GM12878 (cell line): Measurements from ENCODE around the gene STEAP4. TPM values are rescaled to one million over a fixed set of nuclear protein-coding genes. Genes with fewer than 3 reads are reported as not detected.
"Not testable (repeated sequence)": the region's sequence is repeated elsewhere in the genome, so short reads cannot be mapped to it uniquely, and the experiment has no call there.

Experiments
- ATAC-seq: fragments of 200-7000 bp; cut with Tn5 transposase; 3 replicates; pipeline ENCODE4 v1.9.1; 2020; ENCODE audit warnings: mild to moderate bottlenecking, moderate library complexity
- BruUV-seq: library from RNA; stranded (reverse); fragments of 400-500 nt; replicated peaks from 2 replicates; lab custom pipeline; 2021; lab: Mats Ljungman, UMichigan
- CTCF ChIA-PET: fragments of 300-600 bp; sonication (Branson Sonifier 250); formaldehyde crosslinking; extraction: SDS; loops from one replicate; lab custom pipeline; 2021; ENCODE audit warnings: inconsistent platforms; lab: Yijun Ruan, JAX
- POLR2A ChIA-PET: fragments of 350-600 bp; formaldehyde crosslinking; extraction: SDS; loops from one replicate; lab custom pipeline; 2021; ENCODE audit warnings: inconsistent platforms; lab: Charles Lee
- RAD21 ChIA-PET: fragments of 300-600 bp; sonication (Branson Sonifier 250); formaldehyde crosslinking; loops from one replicate; lab custom pipeline; 2023; ENCODE audit warnings: antibody characterized with exemption; ENCODE audit not compliant: unreplicated experiment; lab: Charles Lee
- SMC1A ChIA-PET: fragments of 300-600 bp; sonication (Branson Sonifier 250); formaldehyde crosslinking; loops from one replicate; lab custom pipeline; 2023; ENCODE audit not compliant: unreplicated experiment, uncharacterized antibody; lab: Charles Lee
- DNase-seq: peaks from one replicate; pipeline ENCODE4 v3.0.0-alpha.2; 2011; ENCODE audit warnings: low read depth, low spot score
- FAIRE-seq: peaks from 3 replicates; lab custom pipeline; 2011; peaks lifted over from hg19 to GRCh38; lab: Jason Lieb, UNC
- H2AFZ ChIP-seq: 2 replicates; pipeline ENCODE4 v1.6.0; 2011; ENCODE audit warnings: low read depth, low read length, control low read depth; ENCODE audit not compliant: control insufficient read depth
- H3K27ac ChIP-seq: 2 replicates; pipeline ENCODE4 v1.5.1; 2011; ENCODE audit warnings: control low read depth; ENCODE audit not compliant: control insufficient read depth, insufficient read depth
- H3K27me3 ChIP-seq, 2 experiments: replicated peaks in 1 of 2; 2 replicates each; pipeline versions ENCODE4 v1.6.0 to v1.6.1; 2011; ENCODE audit warnings: low read length in 1 of 2; ENCODE audit not compliant: control insufficient read depth in 2 of 2, insufficient read depth in 2 of 2
- H3K36me3 ChIP-seq, 2 experiments: 2 replicates each; pipeline ENCODE4 v1.5.1; 2011; ENCODE audit warnings: low read length in 1 of 2; ENCODE audit not compliant: control insufficient read depth in 2 of 2, insufficient read depth in 2 of 2
- H3K4me1 ChIP-seq: 2 replicates; pipeline ENCODE4 v1.6.1; 2011; ENCODE audit warnings: mild to moderate bottlenecking, low read length, moderate library complexity, mixed read lengths; ENCODE audit not compliant: control insufficient read depth, insufficient read depth
- H3K4me2 ChIP-seq: 2 replicates; pipeline ENCODE4 v1.6.0; 2011; ENCODE audit warnings: control low read depth; ENCODE audit not compliant: control insufficient read depth, insufficient read depth
- H3K4me3 ChIP-seq: fragments of 200-600 bp; sonication (generic); 2 replicates; pipeline ENCODE4 v1.5.1; 2016
- H3K79me2 ChIP-seq: 2 replicates; pipeline ENCODE4 v1.6.0; 2011; ENCODE audit warnings: low read length; ENCODE audit not compliant: control insufficient read depth, insufficient read depth
- H3K9ac ChIP-seq: 2 replicates; pipeline ENCODE4 v1.8.0; 2011; ENCODE audit warnings: low read length, control low read depth, mixed read lengths; ENCODE audit not compliant: control insufficient read depth, insufficient read depth
- H3K9me3 ChIP-seq: replicated peaks from 3 replicates; pipeline ENCODE4 v1.5.1; 2011; ENCODE audit warnings: mild to moderate bottlenecking, low read length; ENCODE audit not compliant: control insufficient read depth, insufficient read depth
- H4K20me1 ChIP-seq: 2 replicates; pipeline ENCODE4 v1.6.0; 2011; ENCODE audit not compliant: control insufficient read depth, insufficient read depth
- MEF2B ChIP-seq: fragments of 450-650 bp; IDR thresholded peaks from 2 replicates; pipeline ENCODE4 v1.6.1; 2018; ENCODE audit warnings: mild to moderate bottlenecking, moderate library complexity; ENCODE audit not compliant: partially characterized antibody, poor library complexity, severe bottlenecking
- WGBS: methylation state at CpG from one replicate; pipeline ENCODE4 v1.1.6; 2016; ENCODE audit warnings: low lambda C conversion rate; ENCODE audit not compliant: insufficient replicate concordance, insufficient coverage; ENCODE audit errors: missing lambda C conversion rate; 5-methylcytosine and 5-hydroxymethylcytosine counted together
- in situ Hi-C: fragments of 300-500 bp; cut with MboI; formaldehyde crosslinking; loops from 9 replicates; pipeline ENCODE4 v1.14.3; 2018; ENCODE audit warnings: mixed read lengths
- intact Hi-C: fragments of 100-400 bp; cut with micrococcal nuclease; formaldehyde crosslinking; loops from one replicate; pipeline ENCODE4 v1.14.2; 2022; ENCODE audit not compliant: unreplicated experiment
- polyA plus RNA-seq, 11 experiments: library from polyadenylated mRNA; depleted of rRNA in 4 of 11; unstranded in 6 of 11; stranded (reverse) in 5 of 11; fragments of >200 nt; fragmentation: Nextera tagmentation in 4 of 11; fragmentation: Illumina TruSeq in 1 of 11; extraction: Ambion mirVana in 4 of 11; extraction: Trizol in 1 of 11; gene quantifications; 1 replicate in 1 of 11; 2 replicates in 10 of 11; pipeline versions ENCODE4 v1.2.1 to v1.2.3, GENCODE V29; 2011 to 2016; ENCODE audit warnings: inconsistent platforms in 2 of 11, missing spikeins in 2 of 11, low read depth in 1 of 11
- total RNA-seq, 4 experiments: library from RNA; depleted of rRNA in 3 of 4; stranded (reverse); fragments of >200 nt in 3 of 4; fragmentation: Illumina TruSeq in 1 of 4; extraction: Trizol in 1 of 4; gene quantifications; 2 replicates each; pipeline versions ENCODE4 v1.2.1 to v1.2.3, GENCODE V29; 2013 to 2021

The STEAP4 gene
- total and polyA plus RNA-seq, 10 of the 15 experiments (the other 5 are each of a cell fraction or from before 2014, with no cell fraction given) = 0.13 TPM; not detected in 9

- ChIA-PET POLR2A (no interaction called here), RAD21 (no interaction called here), SMC1A (interaction anchor here (1.1 kb wide), 1 partner anchor 9 kb away, joined by 3 read pairs; no protein-coding TSS in a partner anchor), CTCF (no interaction called here)
- in situ Hi-C loops (no loop called here), intact Hi-C loops (no loop called here)
- Histone ChIP-seq H2AFZ (no peak overlapping the region), H3K27me3 (no peaks in the 10 kb centered on the region), H3K27ac (no peak overlapping the region), H3K9me3 (no peaks in the 10 kb centered on the region), H3K79me2 (no peaks in the 10 kb centered on the region), H3K4me1 (no peaks in the 10 kb centered on the region), H3K36me3 (no peaks in the 10 kb centered on the region), H3K9ac (no peak overlapping the region), H4K20me1 (no peaks in the 10 kb centered on the region), H3K4me2 (no peak overlapping the region), H3K4me3 (no peak overlapping the region)
- ATAC-seq (no peak), DNase-seq (no peak), FAIRE-seq (no peak)
- WGBS = 65% methylated on average over 3 of the region's 3 CpGs
- no TSS peak for BruUV-seq
- TF ChIP-seq MEF2B = no peak
Observed at GRCh38 chr7:88276605-88277153, 30.0 kb downstream of the STEAP4 start.

- H3K36me3 ChIP-seq, H3K9ac ChIP-seq, H3K4me2 ChIP-seq, in situ Hi-C loops, H3K4me3 ChIP-seq, H3K9me3 ChIP-seq, H2AFZ ChIP-seq, H3K4me1 ChIP-seq, H4K20me1 ChIP-seq, CTCF ChIA-PET, intact Hi-C loops, ATAC-seq, POLR2A ChIA-PET, DNase-seq, BruUV-seq, H3K27ac ChIP-seq, SMC1A ChIA-PET, RAD21 ChIA-PET, H3K27me3 ChIP-seq, H3K79me2 ChIP-seq, FAIRE-seq: not testable (repeated sequence)
- 63% methylated on average over 5 of the region's 5 CpGs for WGBS
Observed at GRCh38 chr7:88274856-88275255, 31.8 kb downstream of the STEAP4 start.
